ENCODE measurements around the gene IRF8. TPM values are rescaled to one million over a fixed set of nuclear protein-coding genes. Genes with fewer than 3 reads are reported as not detected.
"Not testable (repeated sequence)": the region's sequence is repeated elsewhere in the genome, so short reads cannot be mapped to it uniquely, and the experiment has no call there.

The IRF8 gene
- total RNA-seq = 10 to 100 TPM; 11.6 to 14.7 TPM

DNA sequence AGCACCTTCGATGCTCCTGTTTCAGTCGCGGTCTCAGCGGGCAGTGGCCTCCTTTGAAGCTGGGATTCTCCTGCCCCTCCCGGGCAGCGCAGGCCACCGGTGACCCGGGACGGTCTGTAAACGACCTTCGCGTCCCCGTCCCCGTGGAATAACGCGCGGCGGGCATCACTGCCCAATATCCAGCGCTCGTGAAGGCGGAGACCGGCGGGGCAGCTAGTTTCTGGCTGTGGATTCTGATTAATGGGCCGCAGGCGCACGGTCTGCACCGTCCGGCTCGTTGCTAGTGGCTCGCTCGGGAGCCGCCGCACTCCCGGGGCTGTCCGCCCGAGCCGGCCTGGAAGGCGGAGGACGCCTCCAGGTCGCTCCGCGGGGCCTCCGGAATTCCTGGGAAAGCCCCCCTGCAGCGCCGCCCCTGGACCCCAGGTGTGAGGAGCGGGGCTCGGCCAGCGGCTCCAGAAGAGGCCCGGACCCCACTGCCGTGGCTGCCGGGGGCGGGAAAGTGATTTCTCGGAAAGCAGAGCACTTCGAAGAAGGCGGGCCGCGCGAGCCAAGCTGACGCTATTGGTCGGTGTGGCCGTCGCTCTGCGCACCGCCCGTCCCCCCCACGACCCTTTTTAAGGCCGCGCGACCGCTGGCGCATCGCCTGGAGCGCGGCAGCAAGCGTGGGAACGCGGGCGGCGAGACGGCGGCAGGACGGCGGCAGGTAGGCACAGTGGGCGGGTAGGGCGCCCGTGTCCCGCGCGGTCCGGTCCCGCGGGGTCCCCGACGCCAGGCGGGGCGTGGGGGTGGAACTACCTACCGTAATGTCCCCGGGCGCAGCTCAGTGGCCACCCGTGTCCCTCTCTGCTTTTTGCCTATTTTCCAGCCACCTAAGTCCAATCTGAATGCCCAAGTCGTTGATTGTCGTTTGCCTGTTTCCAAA lies at the start of gene IRF8:
IRF8 (plus strand) TSS at position 642 of the 922 bp plus-strand sequence. CDS start 3,854 bp downstream, outside the sequence.
- H3K27ac Mint-ChIP-seq = peak within 1 kb of the TSS; percentile 81
- H3K9me3 Mint-ChIP-seq = no peaks in the 10 kb centered on the region
- DNase-seq = peak; percentile 75
- CTCF ChIA-PET = interaction anchor here (1.5 kb wide), 1 partner anchor 77 kb away, joined by 4 read pairs; no protein-coding TSS in a partner anchor
- H3K27me3 Mint-ChIP-seq = peaks cover 13% of the 10 kb centered on the region
- H3K36me3 Mint-ChIP-seq (ENCODE audit: low read depth) = peaks cover 9% of the 10 kb centered on the region
- H3K4me1 Mint-ChIP-seq = peaks cover 55% of the 10 kb centered on the region
- H3K4me3 Mint-ChIP-seq = peak within 1 kb of the TSS; percentile 86
- POLR2A ChIA-PET = no interaction called here

DNA sequence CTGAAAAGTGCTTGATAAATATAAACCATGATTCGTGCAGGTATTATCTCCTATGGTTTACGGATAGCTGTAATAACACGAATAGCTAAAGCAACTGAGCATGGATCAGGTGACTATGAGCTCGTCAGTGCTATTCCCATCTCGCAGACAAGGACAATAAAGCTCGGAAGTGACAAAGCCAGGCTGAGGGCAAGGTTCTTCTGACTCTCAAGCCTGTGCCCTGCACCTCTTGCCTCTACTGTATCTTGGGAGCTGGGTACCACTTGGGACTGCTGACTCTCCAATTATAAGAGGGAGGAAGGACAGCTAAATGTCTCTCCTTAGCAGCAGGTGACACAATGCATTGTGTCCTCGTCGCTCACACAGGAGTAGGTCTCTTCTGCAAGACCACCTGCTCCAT lies 49.6 kb upstream of the IRF8 start:
- Mint-ChIP-seq H3K27me3 (peaks cover 7% of the 10 kb centered on the region), H3K4me1 (no peaks in the 10 kb centered on the region), H3K4me3 (no peak overlapping the region), H3K9me3 (no peaks in the 10 kb centered on the region), H3K36me3 (ENCODE audit: low read depth) (no peaks in the 10 kb centered on the region), H3K27ac (no peak overlapping the region)
- CTCF ChIA-PET = no interaction called here
- DNase-seq = no peak
- POLR2A ChIA-PET = no interaction called here

GRCh38 chr16:85850344-85850880 lies 48.5 kb upstream of the IRF8 start:
- Mint-ChIP-seq H3K27me3 (peaks cover 4% of the 10 kb centered on the region), H3K36me3 (ENCODE audit: low read depth) (no peaks in the 10 kb centered on the region), H3K4me3 (no peak overlapping the region), H3K4me1 (no peaks in the 10 kb centered on the region), H3K27ac (no peak overlapping the region), H3K9me3 (no peaks in the 10 kb centered on the region)
- ChIA-PET POLR2A (no interaction called here), CTCF (no interaction called here)
- no peak for DNase-seq

DNA sequence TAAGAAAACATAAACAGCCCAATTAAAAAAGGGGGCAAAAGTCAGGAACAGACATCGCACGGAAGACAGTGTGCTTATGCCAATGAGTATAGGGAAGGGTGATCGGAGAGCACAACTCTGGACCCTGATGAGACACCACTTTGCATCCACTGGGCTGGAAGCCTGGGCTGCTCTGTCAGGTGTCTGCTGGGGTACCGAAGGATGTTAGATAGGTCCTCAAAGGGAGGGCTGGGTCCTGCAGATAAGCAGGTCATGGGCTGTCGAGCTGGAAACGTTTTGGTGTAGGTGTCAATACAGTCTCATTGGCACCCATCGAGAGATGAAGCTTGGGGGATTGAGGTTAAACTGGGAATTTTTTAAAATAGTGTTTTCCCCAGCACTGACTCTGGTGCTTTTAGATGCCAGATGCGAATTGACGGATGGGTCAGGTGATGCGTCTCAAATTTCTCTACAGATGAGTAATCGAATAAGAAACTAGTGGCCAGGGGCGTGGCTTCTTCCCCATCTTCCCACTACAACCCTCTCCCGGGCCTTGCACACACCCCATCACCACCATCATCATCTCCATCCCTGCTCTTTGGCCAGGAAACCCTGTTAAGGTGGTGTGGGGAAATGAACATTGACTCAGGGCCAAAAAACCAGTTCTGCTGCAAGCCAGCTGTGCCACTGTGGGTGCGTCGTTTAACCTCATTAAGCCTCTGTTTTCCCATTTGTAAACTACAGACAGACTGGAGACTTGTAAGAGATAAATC lies 47.8 kb upstream of the IRF8 start:
- Mint-ChIP-seq H3K27me3 (peaks cover 4% of the 10 kb centered on the region), H3K9me3 (no peaks in the 10 kb centered on the region), H3K4me3 (no peak overlapping the region), H3K36me3 (ENCODE audit: low read depth) (no peaks in the 10 kb centered on the region), H3K27ac (no peak overlapping the region), H3K4me1 (no peaks in the 10 kb centered on the region)
- no peak for DNase-seq
- ChIA-PET POLR2A (no interaction called here), CTCF (no interaction called here)

GRCh38 chr16:85853547-85854545 lies 45.1 kb upstream of the IRF8 start:
- Mint-ChIP-seq H3K9me3 (no peaks in the 10 kb centered on the region), H3K27me3 (peaks cover 4% of the 10 kb centered on the region), H3K27ac (no peak overlapping the region), H3K4me3 (no peak overlapping the region), H3K4me1 (no peaks in the 10 kb centered on the region), H3K36me3 (ENCODE audit: low read depth) (no peaks in the 10 kb centered on the region)
- ChIA-PET POLR2A (no interaction called here), CTCF (interaction anchor here (1.3 kb wide), 1 partner anchor 12 kb away, joined by 3 read pairs; no protein-coding TSS in a partner anchor)
- DNase-seq = no peak

DNA sequence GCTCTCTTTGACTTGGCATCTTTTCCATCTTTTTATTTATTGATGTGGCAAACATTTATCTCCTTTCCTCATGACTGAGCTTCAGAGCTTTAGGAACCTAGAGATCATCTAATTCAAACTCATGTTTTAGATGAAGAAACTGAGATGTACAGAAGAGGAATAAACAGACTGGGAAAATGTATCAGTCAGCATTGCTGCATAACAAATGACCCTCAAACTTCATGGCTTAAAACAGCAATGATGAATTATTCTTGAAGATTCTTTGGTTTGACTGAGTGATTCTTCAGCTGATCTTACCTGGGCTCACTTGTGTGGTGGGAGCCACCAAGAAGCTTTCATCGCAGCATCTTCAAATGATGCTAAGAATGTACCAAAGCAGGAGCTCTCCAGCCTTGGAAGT lies 44.0 kb upstream of the IRF8 start:
- ChIA-PET CTCF (interaction anchor here (1.3 kb wide), 1 partner anchor 13 kb away, joined by 3 read pairs; no protein-coding TSS in a partner anchor), POLR2A (no interaction called here)
- Mint-ChIP-seq H3K27ac (no peak overlapping the region), H3K9me3 (no peaks in the 10 kb centered on the region), H3K27me3 (peaks cover 4% of the 10 kb centered on the region), H3K36me3 (ENCODE audit: low read depth) (no peaks in the 10 kb centered on the region), H3K4me3 (no peak overlapping the region), H3K4me1 (no peaks in the 10 kb centered on the region)
- no peak for DNase-seq

DNA sequence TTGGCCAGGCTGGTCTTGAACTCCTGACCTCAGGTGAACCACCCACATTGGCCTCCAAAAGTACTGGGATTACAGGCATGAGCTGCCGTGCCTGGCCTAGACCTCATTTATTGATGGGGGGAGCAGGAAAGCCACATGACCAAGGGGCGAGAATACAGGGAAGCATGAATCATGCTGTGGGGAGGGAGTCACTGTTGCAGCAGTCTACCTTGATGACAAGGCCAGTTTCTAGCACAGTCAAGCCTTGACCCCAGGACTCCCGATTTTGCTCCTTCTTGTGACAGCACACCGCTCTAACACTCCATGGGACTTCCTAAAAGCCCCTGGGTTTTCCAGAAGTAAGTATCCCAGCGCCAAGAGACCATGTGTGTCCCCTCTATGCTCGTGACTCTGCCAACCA lies 42.9 kb upstream of the IRF8 start:
- H3K4me1 Mint-ChIP-seq = no peaks in the 10 kb centered on the region
- ChIA-PET CTCF (no interaction called here), POLR2A (no interaction called here)
- no peaks in the 10 kb centered on the region for H3K36me3 Mint-ChIP-seq (ENCODE audit: low read depth)
- no peaks in the 10 kb centered on the region for H3K9me3 Mint-ChIP-seq
- no peak overlapping the region for H3K27ac Mint-ChIP-seq
- no peak for DNase-seq
- no peak overlapping the region for H3K4me3 Mint-ChIP-seq
- H3K27me3 Mint-ChIP-seq = peaks cover 4% of the 10 kb centered on the region

DNA sequence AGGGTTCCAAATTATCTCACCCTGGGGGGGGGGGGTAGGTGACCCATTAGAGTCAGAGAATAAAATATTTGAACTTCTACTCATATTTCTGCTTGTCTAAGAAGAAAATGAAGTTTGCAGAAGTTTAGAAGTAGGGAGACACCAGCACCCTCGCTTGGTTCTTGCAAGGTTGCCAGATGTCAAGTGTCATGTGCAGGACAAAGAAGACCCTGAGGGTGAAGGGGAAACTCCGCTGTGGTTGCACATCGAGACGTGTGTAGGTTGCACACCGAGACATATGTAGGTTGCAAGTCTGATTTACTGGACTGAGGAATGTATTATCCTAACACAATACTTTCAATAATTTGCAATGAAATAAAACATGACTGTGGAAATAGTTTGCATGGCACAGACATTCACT lies 42.4 kb upstream of the IRF8 start:
- peaks cover 4% of the 10 kb centered on the region for H3K27me3 Mint-ChIP-seq
- DNase-seq = no peak
- H3K9me3 Mint-ChIP-seq = no peaks in the 10 kb centered on the region
- H3K4me3 Mint-ChIP-seq = no peak overlapping the region
- CTCF ChIA-PET = interaction anchor here (1.0 kb wide), 1 partner anchor 10 kb away, joined by 3 read pairs; no protein-coding TSS in a partner anchor
- H3K36me3 Mint-ChIP-seq (ENCODE audit: low read depth) = no peaks in the 10 kb centered on the region
- H3K27ac Mint-ChIP-seq = no peak overlapping the region
- POLR2A ChIA-PET = no interaction called here
- no peaks in the 10 kb centered on the region for H3K4me1 Mint-ChIP-seq

DNA sequence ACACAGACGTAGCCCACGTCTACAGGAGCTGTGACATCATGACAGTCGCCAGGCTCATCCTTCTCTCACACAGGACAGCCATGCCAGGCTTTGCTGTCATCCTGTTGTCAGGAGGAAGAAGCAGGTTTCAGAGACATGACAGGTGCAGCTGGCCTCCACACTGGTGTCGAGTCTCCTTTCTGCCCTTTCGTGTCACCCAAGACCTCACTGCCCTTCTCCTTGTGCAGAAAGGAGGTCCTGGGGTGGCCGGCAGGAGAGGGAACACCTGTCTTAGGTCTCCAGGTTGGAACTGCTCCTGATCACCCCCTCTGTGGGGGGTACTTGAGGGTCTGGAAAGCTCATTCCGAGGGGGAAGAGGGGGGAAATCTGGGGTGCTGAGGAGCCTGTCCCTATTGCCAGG lies 41.6 kb upstream of the IRF8 start:
- CTCF ChIA-PET = interaction anchor here (1.0 kb wide), 1 partner anchor 11 kb away, joined by 3 read pairs; no protein-coding TSS in a partner anchor
- Mint-ChIP-seq H3K4me3 (no peak overlapping the region), H3K36me3 (ENCODE audit: low read depth) (no peaks in the 10 kb centered on the region), H3K27ac (no peak overlapping the region), H3K4me1 (no peaks in the 10 kb centered on the region), H3K9me3 (no peaks in the 10 kb centered on the region), H3K27me3 (peaks cover 4% of the 10 kb centered on the region)
- POLR2A ChIA-PET = no interaction called here
- DNase-seq = no peak

GRCh38 chr16:85858571-85858970 lies 40.4 kb upstream of the IRF8 start:
- H3K4me3 Mint-ChIP-seq; DNase-seq; CTCF ChIA-PET; H3K27me3 Mint-ChIP-seq; H3K9me3 Mint-ChIP-seq; H3K4me1 Mint-ChIP-seq; POLR2A ChIA-PET; H3K36me3 Mint-ChIP-seq (ENCODE audit: low read depth); H3K27ac Mint-ChIP-seq: not testable (repeated sequence)

DNA sequence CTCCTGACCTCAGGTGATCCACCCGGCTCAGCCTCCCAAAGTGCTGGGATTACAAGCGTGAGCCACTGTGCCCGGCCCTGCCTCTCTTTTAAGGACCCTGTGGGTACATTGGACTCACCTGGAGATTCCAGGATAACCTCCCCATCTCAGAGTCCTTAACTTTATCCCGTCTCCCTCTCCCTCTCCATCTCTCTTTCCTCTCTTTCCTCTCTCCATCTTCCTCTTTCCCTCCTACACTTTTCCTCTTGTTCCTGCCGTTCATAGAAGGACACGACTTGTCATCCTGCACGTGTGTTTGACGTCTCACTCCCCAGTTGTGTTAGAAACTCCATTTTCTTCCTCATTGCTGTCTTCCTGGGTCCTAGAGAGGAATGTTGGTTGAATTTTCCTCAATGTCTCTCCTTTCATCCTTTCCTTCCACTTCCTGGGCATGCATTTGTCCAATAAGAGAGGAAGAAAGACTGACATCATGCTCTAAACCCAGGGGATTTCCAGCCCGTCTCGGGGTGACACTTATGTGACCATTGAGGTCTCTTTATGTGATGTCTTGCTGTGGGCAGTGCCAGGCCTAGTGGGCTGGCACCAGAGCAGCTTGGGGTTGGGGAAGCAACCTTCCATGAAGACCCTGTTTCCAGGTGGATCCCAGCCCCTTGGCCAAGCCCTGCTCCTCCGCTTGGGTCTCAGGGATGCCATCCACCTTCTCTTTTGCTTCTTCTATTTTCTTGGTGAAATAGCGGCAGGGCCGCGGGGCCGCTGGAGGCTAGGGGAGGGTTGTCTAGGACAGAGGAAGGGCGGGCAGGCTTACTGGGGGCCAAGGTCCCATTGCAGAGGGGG lies 39.8 kb upstream of the IRF8 start:
- ChIA-PET POLR2A (no interaction called here), CTCF (interaction anchor here (1.0 to 1.4 kb wide), 2 partner anchors 38 to 129 kb away, joined by 3 read pairs; no protein-coding TSS in a partner anchor)
- no peak for DNase-seq
- no peak overlapping the region for H3K4me3 Mint-ChIP-seq
- H3K36me3 Mint-ChIP-seq (ENCODE audit: low read depth) = no peaks in the 10 kb centered on the region
- H3K27me3 Mint-ChIP-seq = no peaks in the 10 kb centered on the region
- H3K4me1 Mint-ChIP-seq = peaks cover 4% of the 10 kb centered on the region
- no peaks in the 10 kb centered on the region for H3K9me3 Mint-ChIP-seq
- H3K27ac Mint-ChIP-seq = no peak overlapping the region

- Mint-ChIP-seq H3K4me3 (no peak overlapping the region), H3K9me3 (no peaks in the 10 kb centered on the region), H3K36me3 (ENCODE audit: low read depth) (no peaks in the 10 kb centered on the region), H3K4me1 (peaks cover 4% of the 10 kb centered on the region), H3K27ac (no peak overlapping the region), H3K27me3 (no peaks in the 10 kb centered on the region)
- no peak for DNase-seq
- ChIA-PET POLR2A (no interaction called here), CTCF (interaction anchor here (1.0 to 1.4 kb wide), 2 partner anchors 39 to 129 kb away, joined by 3 read pairs; no protein-coding TSS in a partner anchor)
These were observed 39.2 kb upstream of the IRF8 start for GRCh38 chr16:85859818-85860125.
